ENCODE data around the gene CNST. TPM values are rescaled to one million over a fixed set of nuclear protein-coding genes. Genes with fewer than 3 reads are reported as not detected.

CNST gene
- total and polyA plus RNA-seq, 2 of the 13 experiments (the other 11 are each of a cell fraction or from before 2014, with no cell fraction given), result 6.3 to 12.4 TPM

GRCh38 chr1:246583448-246584185 lies 17.4 kb downstream of the CNST start (continued):
- TF ChIP-seq ZNF766 (CRISPR knock-in tag; IDR thresholded peaks at IDR 0.05; ENCODE audit: borderline replicate concordance) (peak; percentile 74; the same call in 1 of the 2 replicates), SRF (IDR thresholded peaks at IDR 0.05; ENCODE audit: low read depth, low read length) (0 out of 2 replicates have a peak, but pooled peaks have one; percentile 36), ZNF580 (CRISPR knock-in tag; IDR thresholded peaks at IDR 0.05; ENCODE audit: borderline replicate concordance, low read depth) (no peak), SSRP1 (CRISPR knock-in tag; IDR thresholded peaks at IDR 0.05) (0 out of 2 replicates have a peak, but pooled peaks have one; percentile 31), KDM1A (CRISPR knock-in tag; IDR thresholded peaks at IDR 0.05) (0 out of 2 replicates have a peak, but pooled peaks have one; percentile 48), ZBTB43 (CRISPR knock-in tag; conservative IDR thresholded peaks at IDR 0.05) (0 out of 2 replicates have a peak, but pooled peaks have one; percentile 45), JUN (CRISPR knock-in tag; IDR thresholded peaks at IDR 0.05) (0 out of 2 replicates have a peak, but pooled peaks have one; percentile 57), NPAS2 (CRISPR knock-in tag; IDR thresholded peaks at IDR 0.05; ENCODE audit: borderline replicate concordance) (no peak), ZSCAN30 (CRISPR knock-in tag; IDR thresholded peaks at IDR 0.05) (no peak), ZNF678 (CRISPR knock-in tag; IDR thresholded peaks at IDR 0.05) (no peak), ETV5 (CRISPR knock-in tag; IDR thresholded peaks at IDR 0.05; ENCODE audit: borderline replicate concordance) (peak; percentile 38; the same call in 1 of the 2 replicates), CEBPG (CRISPR knock-in tag; IDR thresholded peaks at IDR 0.05) (peak; percentile 95), PLSCR1 (CRISPR knock-in tag; IDR thresholded peaks at IDR 0.05; ENCODE audit: borderline replicate concordance) (no peak), SP1 (IDR thresholded peaks at IDR 0.05) (no peak), SP1 (CRISPR knock-in tag; IDR thresholded peaks at IDR 0.05) (0 out of 2 replicates have a peak, but pooled peaks have one; percentile 13), EEA1 (CRISPR knock-in tag; IDR thresholded peaks at IDR 0.05; ENCODE audit: borderline replicate concordance) (no peak), ZNF362 (CRISPR knock-in tag; IDR thresholded peaks at IDR 0.05; ENCODE audit: borderline replicate concordance) (peak; percentile 63; the same call in 1 of the 2 replicates), IRF9 (CRISPR knock-in tag; IDR thresholded peaks at IDR 0.05; ENCODE audit: borderline replicate concordance) (no peak), RAD21 (CRISPR knock-in tag; IDR thresholded peaks at IDR 0.05) (no peak), THAP11 (CRISPR knock-in tag; IDR thresholded peaks at IDR 0.05) (peak; percentile 72), MED8 (CRISPR knock-in tag; IDR thresholded peaks at IDR 0.05; ENCODE audit: insufficient replicate concordance) (no peak), U2AF1 (optimal IDR thresholded peaks at IDR 0.05; ENCODE audit: low read depth, low read length) (no peak), IKZF4 (CRISPR knock-in tag; IDR thresholded peaks at IDR 0.05; ENCODE audit: borderline replicate concordance, low read depth, not compliant biosample characterization) (no peak), FOXP1 (IDR thresholded peaks at IDR 0.05) (no peak), FOXP1 (CRISPR knock-in tag; IDR thresholded peaks at IDR 0.05) (peak; percentile 95)

All from HepG2 (cell line).